Natural killer cell (primary cell): ENCODE measurements around the gene ADSS1. TPM values are rescaled to one million over a fixed set of nuclear protein-coding genes. Genes with fewer than 3 reads are reported as not detected.
A peak's percentile ranks its signal among the peaks of the same experiment; 100 is the strongest.

Source experiments
- ATAC-seq, 3 donors: fragments of 150-1000 bp in 2 of 3; fragments of 200-7000 bp in 1 of 3; cut with Tn5 transposase; 1 replicate in 1 of 3; 2 replicates in 2 of 3; pipeline ENCODE4 v1.10.0; 2021; ENCODE audit warnings: mild to moderate bottlenecking in 2 of 3, moderate library complexity in 2 of 3
- DNase-seq, 2 donors: peaks; one replicate each; pipeline versions ENCODE4 v3.0.0 to v3.0.0-alpha.2; 2013 to 2021; ENCODE audit warnings: mixed read lengths in 1 of 2
- H3K27ac ChIP-seq: one replicate; pipeline ENCODE4 v1.5.1; 2013; ENCODE audit warnings: mild to moderate bottlenecking, low read length
- H3K27me3 ChIP-seq: one replicate; pipeline ENCODE4 v1.6.1; 2013; ENCODE audit warnings: low read length; ENCODE audit not compliant: control insufficient read depth, insufficient read depth
- H3K36me3 ChIP-seq: one replicate; pipeline ENCODE4 v1.6.1; 2013; ENCODE audit warnings: low read length; ENCODE audit not compliant: control insufficient read depth, insufficient read depth
- H3K4me1 ChIP-seq: one replicate; pipeline ENCODE4 v1.6.1; 2013; ENCODE audit warnings: low read length; ENCODE audit not compliant: control insufficient read depth, insufficient read depth
- H3K4me3 ChIP-seq: one replicate; pipeline ENCODE4 v1.5.1; 2013; ENCODE audit warnings: low read length
- H3K9me3 ChIP-seq: one replicate; pipeline ENCODE4 v1.6.1; 2013; ENCODE audit warnings: low read length; ENCODE audit not compliant: control insufficient read depth, insufficient read depth
- H3K27ac Mint-ChIP-seq, 2 donors: one replicate each; pipeline ENCODE4 v1.8.0; 2022; ENCODE audit warnings: mild to moderate bottlenecking in 2 of 2, mixed read lengths in 2 of 2, moderate library complexity in 1 of 2
- H3K27me3 Mint-ChIP-seq, 2 donors: one replicate each; pipeline ENCODE4 v1.8.0; 2022; ENCODE audit warnings: low read depth in 2 of 2, mixed read lengths in 2 of 2
- H3K36me3 Mint-ChIP-seq: one replicate; pipeline ENCODE4 v1.8.0; 2022; ENCODE audit warnings: mixed read lengths
- H3K4me1 Mint-ChIP-seq, 2 donors: one replicate each; pipeline ENCODE4 v1.8.0; 2022; ENCODE audit warnings: mixed read lengths in 2 of 2
- H3K4me3 Mint-ChIP-seq: one replicate; pipeline ENCODE4 v1.8.0; 2022; ENCODE audit warnings: mild to moderate bottlenecking, moderate library complexity, mixed read lengths
- H3K9me3 Mint-ChIP-seq, 2 donors: one replicate each; pipeline ENCODE4 v1.8.0; 2022; ENCODE audit warnings: mixed read lengths in 2 of 2
- WGBS: methylation state at CpG from one replicate; pipeline ENCODE4 v1.1.7; 2013; ENCODE audit warnings: missing lambda C conversion rate; ENCODE audit not compliant: insufficient coverage; 5-methylcytosine and 5-hydroxymethylcytosine counted together
- intact Hi-C: fragments of 100-400 bp; cut with micrococcal nuclease; formaldehyde crosslinking; loops from one replicate; pipeline ENCODE4 v1.14.2; 2022
- total RNA-seq, 4 donors: library from RNA; stranded (reverse); fragments of 120-200 nt in 1 of 4; gene quantifications; one replicate each; pipeline versions ENCODE4 v1.2.3 to v1.2.4, GENCODE V29; 2013 to 2022
- TF ChIP-seq, protein P1 (sequence below): fragments of 200-600 bp; IDR thresholded peaks from one replicate; pipeline ENCODE4 v1.8.0; 2022; ENCODE audit warnings: antibody characterized with exemption

The ADSS1 gene
- total RNA-seq, 3 donors from 2014 or later (not counting 1 experiment from before 2014, with no cell fraction given), result 2.1 to 2.7 (median 2.5) TPM

DNA sequence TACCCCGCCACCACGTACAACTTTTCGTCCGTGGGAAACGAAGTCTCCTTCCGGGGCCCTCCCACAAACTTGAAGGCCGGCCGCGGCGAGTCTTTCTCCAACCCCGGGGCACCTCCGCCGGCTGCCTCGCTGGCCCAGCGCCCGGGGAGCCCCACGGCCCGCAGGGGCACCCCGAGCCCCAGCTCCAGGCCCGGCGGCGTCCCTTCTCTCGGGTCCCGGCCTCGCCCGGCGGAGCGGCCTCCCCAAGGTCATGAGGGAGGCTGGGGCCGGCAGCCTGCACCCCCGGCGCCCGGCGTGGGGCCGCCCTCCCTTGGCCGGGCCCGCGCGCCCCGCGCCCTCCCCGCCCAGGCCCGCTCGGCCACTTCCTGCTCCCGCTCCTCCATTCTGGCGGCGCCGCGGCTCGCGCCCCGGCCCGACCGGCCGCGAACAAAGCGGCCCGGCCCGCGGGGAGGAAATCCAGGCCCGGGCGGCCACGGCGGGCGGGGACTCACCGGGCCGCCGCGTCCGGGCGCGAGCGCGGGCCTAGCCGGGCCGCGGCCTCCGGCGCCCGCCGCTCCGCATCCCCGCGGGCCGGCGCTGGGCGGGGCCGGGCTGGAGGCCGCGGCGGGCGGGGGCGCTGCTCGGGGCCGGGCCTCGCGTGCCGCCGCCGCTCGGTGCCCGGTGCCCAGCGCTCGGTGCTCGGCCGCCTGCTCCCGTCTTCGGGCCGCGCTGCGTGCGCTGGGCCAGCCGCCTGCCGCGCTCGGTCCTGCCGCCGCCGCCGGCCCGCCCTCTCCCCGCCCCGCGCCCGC is 71.2 kb downstream of the ADSS1 start, which contains the start of gene AKT1:
TSS of gene AKT1 (minus strand) at position 756 of the 788 bp plus-strand sequence. CDS start 3,105 bp downstream, outside the sequence.
- Histone ChIP-seq H3K36me3 (peaks cover 21% of the 10 kb centered on the region), H3K4me1 (peaks cover 50% of the 10 kb centered on the region), H3K27ac (peak within 1 kb of the TSS; percentile 60), H3K27me3 (no peaks in the 10 kb centered on the region), H3K9me3 (no peaks in the 10 kb centered on the region), H3K4me3 (peak within 1 kb of the TSS; percentile 50)
- Mint-ChIP-seq H3K27me3 (no peaks in the 10 kb centered on the region), H3K36me3 (no peaks in the 10 kb centered on the region), H3K9me3 (no peaks in the 10 kb centered on the region), H3K27ac (peak within 1 kb of the TSS; percentile 85), H3K4me1 (peaks cover 19 to 65% of the 10 kb centered on the region in 2 donors), H3K4me3 (peak within 1 kb of the TSS; percentile 93)
- intact Hi-C loops, result loop anchor here (2.0 kb wide), 1 partner anchor 42 kb away; the partner anchor contains the start of gene SIVA1
- TF ChIP-seq, protein P1, sequence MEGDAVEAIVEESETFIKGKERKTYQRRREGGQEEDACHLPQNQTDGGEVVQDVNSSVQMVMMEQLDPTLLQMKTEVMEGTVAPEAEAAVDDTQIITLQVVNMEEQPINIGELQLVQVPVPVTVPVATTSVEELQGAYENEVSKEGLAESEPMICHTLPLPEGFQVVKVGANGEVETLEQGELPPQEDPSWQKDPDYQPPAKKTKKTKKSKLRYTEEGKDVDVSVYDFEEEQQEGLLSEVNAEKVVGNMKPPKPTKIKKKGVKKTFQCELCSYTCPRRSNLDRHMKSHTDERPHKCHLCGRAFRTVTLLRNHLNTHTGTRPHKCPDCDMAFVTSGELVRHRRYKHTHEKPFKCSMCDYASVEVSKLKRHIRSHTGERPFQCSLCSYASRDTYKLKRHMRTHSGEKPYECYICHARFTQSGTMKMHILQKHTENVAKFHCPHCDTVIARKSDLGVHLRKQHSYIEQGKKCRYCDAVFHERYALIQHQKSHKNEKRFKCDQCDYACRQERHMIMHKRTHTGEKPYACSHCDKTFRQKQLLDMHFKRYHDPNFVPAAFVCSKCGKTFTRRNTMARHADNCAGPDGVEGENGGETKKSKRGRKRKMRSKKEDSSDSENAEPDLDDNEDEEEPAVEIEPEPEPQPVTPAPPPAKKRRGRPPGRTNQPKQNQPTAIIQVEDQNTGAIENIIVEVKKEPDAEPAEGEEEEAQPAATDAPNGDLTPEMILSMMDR, result no peak
- ATAC-seq (peak; percentile 57 to 75 (median 61)), DNase-seq (peak; percentile 53 to 54)
- WGBS, result under 1% methylated on average over 123 of the region's 124 CpGs

DNA sequence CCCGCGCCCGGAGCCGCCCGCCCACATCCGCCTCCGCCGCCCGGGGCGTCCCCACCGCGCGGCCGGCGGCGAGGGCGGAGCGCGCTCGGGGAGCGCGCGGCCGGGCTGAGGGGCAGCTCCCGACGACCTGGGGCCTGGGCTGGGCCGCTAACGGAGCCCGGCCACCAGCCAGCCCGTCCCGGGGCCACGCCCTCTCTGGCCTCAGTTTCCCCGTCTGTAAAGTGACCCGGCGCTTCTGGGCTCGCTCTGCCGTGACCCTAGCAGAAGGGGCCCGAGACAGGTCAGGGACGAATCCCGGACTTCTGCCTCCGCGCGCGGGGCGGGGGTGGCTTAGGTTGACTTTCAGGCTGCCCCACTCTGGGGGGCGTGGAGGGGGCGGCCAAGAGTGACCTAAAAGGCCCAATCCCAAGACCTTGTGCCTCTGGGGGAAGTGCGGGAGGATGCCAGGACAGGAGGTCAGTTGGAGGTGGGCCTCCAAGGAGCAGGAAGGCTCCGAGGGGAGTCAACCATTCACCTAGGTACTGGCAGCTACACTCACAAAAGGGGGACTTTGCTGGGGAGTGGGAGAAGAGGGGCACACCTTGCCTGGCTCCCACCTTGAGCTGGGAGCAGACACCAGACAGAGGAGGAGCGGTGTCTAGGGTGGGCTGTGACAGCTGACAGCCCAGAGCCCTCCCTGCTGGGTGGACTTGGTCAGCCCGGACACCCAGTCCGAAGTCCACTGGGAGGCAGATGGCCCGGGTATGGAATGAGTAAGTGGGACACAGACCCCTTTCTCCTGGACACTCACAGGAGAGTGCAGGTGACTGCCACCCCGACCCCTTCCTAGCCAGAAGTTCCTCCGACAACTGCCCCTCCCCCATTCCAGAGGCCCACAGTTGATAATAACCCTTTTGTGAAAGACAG is 72.0 kb downstream of the ADSS1 start:
- TF ChIP-seq, protein P1, result no peak
- Mint-ChIP-seq H3K27ac (peak overlapping the region; percentile 73 to 85), H3K36me3 (no peaks in the 10 kb centered on the region), H3K9me3 (no peaks in the 10 kb centered on the region), H3K27me3 (no peaks in the 10 kb centered on the region), H3K4me1 (peaks cover 19 to 61% of the 10 kb centered on the region in 2 donors), H3K4me3 (peak overlapping the region; percentile 79)
- intact Hi-C loops, result loop anchor here (2.0 kb wide), 1 partner anchor 43 kb away; the partner anchor contains the start of gene SIVA1
- WGBS, result 13% methylated on average over 55 of the region's 55 CpGs
- peak; percentile 62 to 72 (median 67) for ATAC-seq
- Histone ChIP-seq H3K4me3 (peak overlapping the region; percentile 17), H3K36me3 (peaks cover 15% of the 10 kb centered on the region), H3K4me1 (peaks cover 44% of the 10 kb centered on the region), H3K27me3 (no peaks in the 10 kb centered on the region), H3K9me3 (no peaks in the 10 kb centered on the region), H3K27ac (peak overlapping the region; percentile 45)
- DNase-seq, result peak; percentile 55 to 80

DNA sequence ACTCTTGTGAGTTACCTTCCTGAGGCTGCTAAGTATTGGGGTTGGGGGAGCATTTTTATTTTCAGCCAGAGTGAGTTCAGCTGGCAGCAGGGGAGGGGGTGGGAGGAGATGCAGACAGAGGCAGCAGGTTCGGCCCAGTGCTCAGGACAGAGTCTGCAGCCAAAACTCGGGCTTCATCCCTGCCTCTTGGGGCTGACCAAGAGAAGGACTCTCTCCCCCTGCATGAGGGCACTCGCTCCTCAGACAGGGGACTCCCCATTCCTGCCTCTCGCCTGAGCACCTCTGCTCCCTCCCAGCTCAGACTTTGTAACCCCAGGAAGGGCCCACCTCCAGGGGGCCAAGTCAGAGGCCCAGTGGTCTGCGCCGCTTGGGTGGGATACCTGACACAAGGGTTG is 72.7 kb downstream of the ADSS1 start:
- Mint-ChIP-seq H3K27me3 (no peaks in the 10 kb centered on the region), H3K9me3 (no peaks in the 10 kb centered on the region), H3K36me3 (no peaks in the 10 kb centered on the region), H3K4me3 (peak overlapping the region; percentile 79), H3K27ac (peak overlapping the region; percentile 73 to 85), H3K4me1 (peaks cover 19 to 61% of the 10 kb centered on the region in 2 donors)
- no peak overlapping the region for H3K27ac ChIP-seq
- TF ChIP-seq, protein P1, result no peak
- H3K27me3 ChIP-seq, result no peaks in the 10 kb centered on the region
- H3K36me3 ChIP-seq, result peaks cover 8% of the 10 kb centered on the region
- DNase-seq (no peak), ATAC-seq (no peak)
- 92% methylated on average over 6 of the region's 6 CpGs for WGBS
- peaks cover 50% of the 10 kb centered on the region for H3K4me1 ChIP-seq
- intact Hi-C loops, result no loop called here
- H3K9me3 ChIP-seq, result no peaks in the 10 kb centered on the region
- H3K4me3 ChIP-seq, result no peak overlapping the region

Other genes starting within 250 kb of the ADSS1 start
- not detected for gene C14orf180, start 144.5 kb upstream of the ADSS1 start, total RNA-seq
- gene TMEM179, start 119.5 kb upstream of the ADSS1 start, total RNA-seq, result not detected
- gene INF2, start 34.6 kb upstream of the ADSS1 start, total RNA-seq, result 10 to 100 TPM; 12.7 to 21.9 (median 15.3) TPM
- gene SIVA1, start 28.9 kb downstream of the ADSS1 start, total RNA-seq, result 10 to 100 TPM; 59.7 to 74.8 (median 59.8) TPM
- gene AKT1, start 71.5 kb downstream of the ADSS1 start, total RNA-seq, result 100 to 1,000 TPM; 152 to 163 (median 153) TPM
- 1 to 10 TPM; 3.6 to 4.5 (median 3.7) TPM for gene ZBTB42, start 76.9 kb downstream of the ADSS1 start, total RNA-seq
- under 1 TPM; 0.24 to 0.72 (median 0.30) TPM for gene CEP170B, start 141.0 kb downstream of the ADSS1 start, total RNA-seq
- 1 to 10 TPM; 1.7 to 7.2 (median 2.9) TPM for gene PLD4, start 200.7 kb downstream of the ADSS1 start, total RNA-seq